Testis (tissue), 2 donors: ENCODE measurements around the gene PIK3R4.

Experiments used
- CTCF ChIP-seq, 3 experiments: fragments of 450-650 bp in 2 of 3; fragments of 200-600 bp in 1 of 3; sonication (generic) in 1 of 3; IDR thresholded peaks; one replicate each; pipeline ENCODE4 v1.5.1; 2016 to 2019; ENCODE audit warnings: antibody characterized with exemption in 3 of 3, mild to moderate bottlenecking in 2 of 3, moderate library complexity in 1 of 3
- POLR2A ChIP-seq: fragments of 450-650 bp; IDR thresholded peaks from one replicate; pipeline ENCODE4 v1.6.1; 2017; ENCODE audit warnings: antibody characterized with exemption, mild to moderate bottlenecking, moderate library complexity

GRCh38 chr3:130699765-130700164, 46.9 kb downstream of the PIK3R4 start:
- TF ChIP-seq CTCF (IDR thresholded peaks at IDR 0.05) (peak in 1 of 3 experiments; percentile 24), POLR2A (no peak)
